GM19372 (cell line): ENCODE results near the gene ACYP2.
"Not testable (repeated sequence)": the region's sequence is repeated elsewhere in the genome, so short reads cannot be mapped to it uniquely, and the experiment has no call there.

Experiments used
- ATAC-seq: cut with Tn5 transposase; IDR thresholded peaks from one replicate; pipeline ENCODE4 v1.9.1; 2021; ENCODE audit warnings: mild to moderate bottlenecking, low read depth, moderate library complexity; ENCODE audit not compliant: unreplicated experiment

The ACYP2 gene

DNA sequence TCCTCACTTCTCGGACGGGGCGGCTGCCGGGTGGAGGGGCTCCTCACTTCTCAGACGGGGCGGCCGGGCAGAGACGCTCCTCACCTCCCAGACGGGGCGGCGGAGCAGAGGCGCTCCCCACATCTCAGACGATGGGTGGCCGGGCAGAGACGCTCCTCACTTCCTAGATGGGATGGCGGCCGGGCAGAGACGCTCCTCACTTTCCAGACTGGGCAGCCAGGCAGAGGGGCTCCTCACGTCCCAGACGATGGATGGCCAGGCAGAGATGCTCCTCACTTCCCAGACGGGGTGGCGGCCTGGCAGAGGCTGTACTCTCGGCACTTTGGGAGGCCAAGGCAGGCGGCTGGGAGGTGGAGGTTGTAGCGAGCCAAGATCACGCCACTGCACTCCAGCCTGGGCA is 19.3 kb upstream of the ACYP2 start:
- not testable (repeated sequence) for ATAC-seq

DNA sequence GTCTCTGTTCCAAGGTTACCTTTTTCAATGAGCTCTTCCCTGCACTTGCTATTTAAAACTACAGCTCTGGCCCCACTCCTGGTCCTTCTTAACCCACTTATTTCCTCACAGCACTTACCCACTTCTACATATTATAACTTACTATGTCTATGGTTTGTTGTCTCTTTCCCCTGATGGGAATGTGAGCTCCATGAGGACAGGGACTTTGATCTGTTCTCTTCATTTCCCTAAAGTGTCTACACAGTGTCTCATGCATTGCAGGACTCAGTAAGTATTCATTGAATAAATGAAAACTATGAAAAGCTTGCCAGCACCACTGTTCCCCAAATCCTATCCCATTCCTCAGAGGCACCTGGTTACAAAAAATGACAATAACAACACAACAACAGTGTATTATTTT is 18.3 kb upstream of the ACYP2 start:
- no peak for ATAC-seq

DNA sequence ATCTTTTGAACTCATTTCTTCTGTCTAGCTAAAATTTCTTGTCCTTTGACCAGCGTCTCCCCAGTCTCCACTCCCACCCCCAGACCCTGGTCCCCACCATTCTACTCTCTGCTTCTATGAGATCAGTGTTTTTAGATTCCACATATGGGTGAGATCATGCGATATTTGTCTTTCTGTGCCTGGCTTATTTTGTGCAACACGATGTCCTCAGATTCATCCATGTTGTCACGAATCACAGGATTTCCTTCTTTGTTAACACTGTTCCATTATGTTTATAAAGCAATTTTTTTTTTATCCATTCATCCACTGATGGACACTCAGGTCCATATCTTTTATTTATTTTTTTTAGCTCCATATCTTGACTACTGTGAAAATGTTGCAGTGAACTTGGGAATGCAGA is 16.0 kb upstream of the ACYP2 start:
- ATAC-seq: no peak

DNA sequence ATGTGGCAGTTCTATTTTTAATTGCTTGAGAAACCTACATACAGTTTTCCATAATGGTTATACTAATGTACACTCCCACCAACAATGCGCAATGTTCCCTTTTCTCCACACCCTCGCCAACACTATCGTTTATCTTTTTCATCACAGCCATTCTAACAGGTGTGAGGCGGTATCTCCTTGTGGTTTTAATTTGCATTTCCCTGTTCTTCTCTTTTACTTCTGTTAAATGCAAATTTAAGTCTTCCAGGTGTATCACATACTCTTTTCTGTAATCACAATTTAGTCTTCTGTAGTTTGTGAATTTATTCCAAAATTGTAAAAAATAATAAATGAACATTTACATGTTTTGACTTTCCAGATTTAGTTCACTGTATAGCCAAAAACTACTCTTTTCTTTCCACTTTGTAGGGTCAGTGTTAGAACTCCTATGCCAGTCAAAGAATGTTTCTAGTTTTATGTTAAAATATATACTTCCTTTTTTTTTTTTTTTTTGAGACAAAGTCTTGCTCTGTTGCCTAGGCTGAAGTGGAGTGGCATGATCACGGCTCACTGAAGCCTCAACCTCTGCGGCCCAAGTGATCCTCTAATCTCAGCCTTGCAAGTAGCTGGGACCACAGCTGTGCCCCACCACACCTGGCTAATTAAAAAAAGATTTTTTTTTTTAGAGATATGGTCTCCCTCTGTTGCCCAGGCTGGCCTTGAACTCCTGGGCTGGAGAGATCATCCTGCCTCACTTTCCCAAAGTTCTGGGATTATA is 15.4 kb upstream of the ACYP2 start:
- no peak for ATAC-seq

DNA sequence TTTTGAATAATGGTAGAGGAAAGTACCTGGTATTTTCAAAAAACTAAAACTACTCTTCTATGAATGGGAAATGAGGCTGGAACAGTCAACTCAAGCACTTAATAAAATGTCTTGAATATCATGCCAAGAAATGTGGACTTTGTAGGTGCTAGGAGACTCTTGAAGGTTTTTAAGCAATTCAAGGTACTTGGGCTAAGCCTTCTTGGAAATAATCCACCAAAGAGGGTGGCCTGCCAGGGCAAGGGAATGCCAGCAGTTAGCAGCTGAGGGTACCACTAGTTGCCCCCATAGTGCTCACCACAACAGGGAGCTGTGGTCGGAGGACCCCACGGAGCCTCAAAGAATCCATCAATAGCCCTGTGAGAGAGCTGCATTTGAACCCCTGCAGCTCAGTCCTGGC is 14.6 kb upstream of the ACYP2 start:
- ATAC-seq: no peak

DNA sequence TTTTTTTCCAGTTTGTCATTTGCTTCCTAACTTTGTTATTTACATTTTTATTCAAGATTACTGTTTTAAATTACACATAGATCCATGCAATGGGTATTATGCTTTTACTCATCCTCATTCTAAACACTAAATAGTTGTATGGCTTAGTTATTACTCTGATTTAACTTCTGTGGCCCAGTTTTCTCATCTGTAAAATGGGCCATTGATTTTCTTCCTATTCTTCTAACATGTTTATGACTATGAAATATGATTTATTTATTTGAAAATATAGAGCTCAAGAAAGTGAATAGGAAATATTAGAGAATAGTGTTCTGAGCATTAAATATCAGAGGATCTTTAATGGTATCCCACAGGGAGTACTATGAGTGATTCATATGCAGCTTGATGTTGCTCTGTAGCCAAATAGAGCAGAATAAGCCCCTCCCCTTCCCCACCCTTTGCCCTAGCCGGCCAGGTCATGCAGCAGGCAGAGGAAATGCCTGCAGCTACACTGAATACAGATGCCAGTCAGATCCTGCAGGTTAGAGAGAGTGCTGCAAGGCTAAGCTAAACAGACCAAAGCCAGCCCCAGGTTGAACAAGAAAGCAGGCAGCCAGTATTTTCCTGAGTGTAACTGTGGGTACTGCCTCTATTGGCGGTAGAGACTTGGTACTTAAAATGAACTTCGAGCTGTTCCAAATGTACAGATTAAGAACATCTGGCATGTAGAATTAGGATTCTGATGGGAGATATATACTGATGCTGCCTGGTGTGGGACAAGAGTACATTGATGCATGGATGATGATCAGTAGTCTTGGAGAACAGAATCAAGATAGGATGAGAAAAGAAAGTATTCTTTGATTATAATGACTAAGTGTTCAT is 11.7 kb upstream of the ACYP2 start:
- no peak for ATAC-seq

DNA sequence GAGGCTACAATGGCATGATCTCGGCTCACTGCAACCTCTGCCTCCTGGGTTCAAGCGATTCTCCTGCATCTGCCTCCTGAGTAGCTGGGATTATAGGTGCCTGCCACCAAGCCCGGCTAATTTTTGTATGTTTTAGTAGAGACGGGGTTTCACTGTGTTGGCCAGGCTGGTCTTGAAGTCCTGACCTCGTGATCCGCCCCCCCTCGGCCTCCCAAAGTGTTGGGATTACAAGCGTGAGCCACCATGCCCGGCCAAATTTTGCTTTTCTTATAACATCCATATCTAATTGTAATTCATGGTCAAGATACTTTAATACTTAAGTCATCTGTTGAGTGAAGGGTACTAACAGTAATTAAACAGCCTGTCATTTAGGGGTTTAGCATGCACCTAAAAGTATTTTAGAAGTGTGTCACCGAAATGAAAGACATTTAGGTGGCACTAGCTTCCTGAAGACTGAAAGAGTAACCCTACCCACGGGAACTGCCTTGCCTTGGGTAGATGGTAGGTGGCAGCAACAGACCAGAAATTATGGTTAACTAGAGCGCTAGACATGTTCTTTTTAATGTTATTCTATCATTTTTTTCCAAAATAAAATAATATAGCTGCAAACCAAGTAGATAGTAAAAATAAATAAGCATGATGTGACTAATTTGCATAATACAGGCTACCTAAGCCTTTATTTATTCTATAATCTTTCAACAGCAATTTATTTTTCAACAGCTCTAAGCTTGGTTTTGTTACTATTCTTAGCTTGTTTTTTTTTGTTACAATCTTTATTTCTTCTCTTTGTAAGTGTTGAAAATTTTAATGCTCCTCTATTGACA is 8.6 kb upstream of the ACYP2 start:
- peak; percentile 60 for ATAC-seq

DNA sequence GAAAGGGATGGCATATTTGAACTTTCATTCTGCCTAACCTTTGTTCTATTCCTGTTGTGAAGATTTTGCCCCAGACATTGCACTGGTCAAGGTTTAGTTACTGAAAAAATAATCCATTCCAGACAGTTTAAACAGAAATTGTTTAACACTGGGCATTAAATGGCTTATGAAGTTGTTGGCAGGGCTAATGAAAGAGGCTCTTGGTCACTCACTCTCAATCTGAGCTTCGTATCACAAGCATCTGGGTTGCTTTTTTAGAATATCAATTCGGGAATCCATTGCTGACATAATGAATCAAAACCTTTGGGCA is 8.0 kb upstream of the ACYP2 start:
- ATAC-seq: no peak

DNA sequence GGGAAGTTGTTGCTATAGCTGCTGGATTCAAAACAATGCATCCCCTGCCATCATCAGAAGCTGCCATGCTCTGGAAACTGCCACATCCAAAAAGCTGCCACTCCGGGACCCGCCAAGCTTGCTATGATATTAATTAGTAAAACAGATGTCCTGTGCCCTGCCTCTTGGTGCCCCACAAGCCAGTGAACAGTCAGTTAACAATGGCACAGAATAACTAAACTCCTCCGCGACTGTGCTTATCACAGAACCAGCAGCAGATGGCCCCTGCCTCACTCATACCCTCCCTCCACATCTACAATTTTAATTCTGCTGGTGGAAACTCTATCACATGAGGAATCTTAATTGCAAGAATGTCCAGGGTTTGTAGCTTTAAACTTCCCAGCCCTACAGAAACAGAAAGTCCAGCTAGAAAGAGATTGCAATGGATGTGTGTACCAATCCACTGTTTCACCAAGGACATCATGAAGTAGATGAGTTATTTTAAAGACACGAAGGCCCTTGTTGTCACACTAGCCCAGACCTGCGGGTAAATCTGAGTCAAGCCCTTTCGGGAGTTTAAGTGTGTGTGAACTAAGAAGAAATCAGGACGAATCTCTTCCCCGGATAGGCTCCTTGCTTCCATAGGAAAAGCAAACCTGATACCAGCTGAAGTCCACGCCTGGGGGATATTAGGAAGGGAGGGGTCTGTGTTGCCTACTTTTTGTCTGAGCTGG is 7.4 kb upstream of the ACYP2 start:
- ATAC-seq: no peak

DNA sequence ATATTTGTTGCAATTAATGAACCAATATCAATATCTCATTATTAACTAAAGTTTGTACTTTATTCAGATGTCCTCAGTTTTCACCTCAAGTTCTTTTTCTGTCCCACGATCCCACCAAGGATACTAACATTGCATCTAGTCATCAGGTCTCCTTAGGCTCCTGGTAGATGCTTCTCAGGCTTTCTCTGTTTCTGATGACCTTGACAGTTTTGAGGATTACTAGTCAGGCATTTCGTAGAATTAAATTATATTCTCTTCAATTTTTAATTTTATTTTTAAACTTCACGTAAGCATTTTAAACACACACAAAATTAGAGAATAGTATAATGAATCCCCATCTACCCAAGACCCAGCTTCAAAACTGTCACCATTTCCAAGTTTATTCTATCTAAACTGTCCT is 5.6 kb upstream of the ACYP2 start:
- ATAC-seq: no peak

DNA sequence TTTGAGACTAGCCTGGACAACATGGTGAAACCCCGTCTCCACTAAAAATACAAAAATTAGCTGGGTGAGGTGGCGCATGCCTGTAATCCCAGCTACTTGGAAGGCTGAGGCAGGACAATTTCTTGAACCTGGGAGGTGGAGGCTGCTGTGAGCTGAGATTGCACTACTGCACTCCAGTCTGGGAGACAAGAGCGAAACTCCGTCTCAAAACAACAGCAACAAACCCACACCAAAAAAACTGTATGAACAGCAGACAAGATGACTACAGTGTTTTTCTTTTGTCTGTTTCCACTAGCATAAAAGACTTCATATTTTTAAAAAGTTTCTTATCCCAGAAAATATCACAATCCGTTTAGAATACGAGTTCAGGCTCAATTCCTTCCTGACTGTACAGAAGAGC is 936 bp upstream of the ACYP2 start:
- ATAC-seq: not testable (repeated sequence)

DNA sequence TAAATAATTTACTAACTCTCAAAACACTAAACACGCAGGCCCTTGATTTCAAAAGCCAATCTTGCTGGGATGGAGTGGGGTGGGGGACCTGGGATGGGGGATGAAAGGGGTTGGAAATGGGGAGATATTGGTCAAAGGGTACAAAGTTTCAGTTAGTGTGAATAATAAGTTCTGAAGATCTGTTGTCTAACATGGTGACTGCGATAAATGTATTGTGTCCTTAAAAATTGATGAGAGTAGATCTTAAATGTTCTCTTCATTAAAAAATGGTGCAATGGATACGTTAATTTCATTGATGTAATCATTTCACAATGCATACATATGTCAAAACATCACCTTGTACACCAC is 505 bp upstream of the ACYP2 start:
- ATAC-seq: no peak

DNA sequence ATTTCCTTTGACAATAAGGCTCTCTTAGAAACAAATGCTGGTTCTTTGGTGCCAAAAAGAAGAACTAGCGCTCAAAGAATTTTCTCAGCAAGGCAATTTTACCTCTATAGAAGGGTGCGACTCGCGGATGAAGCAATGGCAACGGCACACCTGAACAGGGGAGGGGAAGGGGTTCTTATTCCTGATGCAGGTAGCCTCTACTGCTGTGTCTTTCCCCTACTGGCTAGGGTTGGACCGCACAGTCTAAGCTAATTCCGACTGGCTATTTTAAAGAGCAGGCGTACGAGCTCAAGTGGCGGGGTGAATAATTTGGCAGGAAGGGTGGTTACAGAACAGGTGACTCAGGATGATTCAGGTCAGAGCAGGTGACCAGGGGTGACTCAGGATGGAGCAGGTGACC is 1.2 kb downstream of the ACYP2 start:
- ATAC-seq: not testable (repeated sequence)

DNA sequence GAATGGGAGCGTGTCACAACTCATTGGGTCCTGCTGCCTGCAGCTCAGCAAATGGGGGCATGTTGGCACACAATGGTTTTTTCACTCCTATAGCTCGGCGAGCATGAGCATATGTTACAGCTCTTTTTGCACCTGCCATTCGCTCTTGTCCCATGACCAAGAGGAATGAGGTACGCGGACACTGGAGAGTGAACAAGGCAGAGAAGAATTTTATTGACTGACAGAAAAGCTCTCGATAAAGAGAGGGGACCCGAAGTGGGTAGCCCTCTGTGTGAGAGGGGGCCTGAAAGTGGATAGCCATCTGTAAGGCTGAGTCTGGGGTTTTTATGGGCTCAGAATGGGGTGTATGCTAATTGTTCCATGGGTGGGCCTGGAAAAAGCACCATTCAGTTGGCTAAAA is 5.5 kb downstream of the ACYP2 start:
- ATAC-seq: no peak

DNA sequence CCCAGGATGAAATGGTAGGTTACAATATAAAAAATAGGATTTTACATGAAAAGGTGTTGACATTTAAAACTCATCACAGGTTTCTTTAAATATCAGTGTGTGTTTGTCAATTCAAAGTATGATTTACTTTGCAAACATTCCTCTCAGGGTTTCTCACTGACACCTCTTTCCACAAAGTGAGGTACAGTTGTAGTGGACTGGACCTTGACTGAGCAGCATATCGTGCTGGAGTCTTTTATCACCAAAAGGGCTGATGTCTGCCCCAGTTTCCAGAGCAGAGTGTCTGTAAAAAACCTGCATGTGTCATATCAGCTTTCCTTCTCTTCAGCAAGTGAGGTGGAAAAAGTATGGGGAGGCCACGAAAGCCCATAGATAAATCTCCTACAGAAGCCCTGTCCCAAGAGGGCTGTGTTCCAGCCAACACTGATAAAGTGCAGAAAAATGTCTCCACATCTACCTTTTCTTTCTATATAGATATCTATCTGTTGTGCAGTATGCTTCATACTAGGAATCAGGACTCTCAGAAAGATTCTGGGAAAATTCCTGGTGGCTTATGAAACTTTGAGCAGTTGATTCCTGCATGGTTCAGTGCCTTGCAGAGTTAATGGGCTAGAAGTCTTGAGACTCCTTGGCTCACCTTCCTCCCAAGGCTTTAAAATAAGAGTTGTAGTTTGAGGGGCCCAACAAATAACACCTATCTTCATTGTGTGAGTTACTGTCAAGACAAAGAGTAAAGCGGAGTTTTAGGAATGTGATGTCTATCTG is 6.9 kb downstream of the ACYP2 start:
- ATAC-seq: no peak

DNA sequence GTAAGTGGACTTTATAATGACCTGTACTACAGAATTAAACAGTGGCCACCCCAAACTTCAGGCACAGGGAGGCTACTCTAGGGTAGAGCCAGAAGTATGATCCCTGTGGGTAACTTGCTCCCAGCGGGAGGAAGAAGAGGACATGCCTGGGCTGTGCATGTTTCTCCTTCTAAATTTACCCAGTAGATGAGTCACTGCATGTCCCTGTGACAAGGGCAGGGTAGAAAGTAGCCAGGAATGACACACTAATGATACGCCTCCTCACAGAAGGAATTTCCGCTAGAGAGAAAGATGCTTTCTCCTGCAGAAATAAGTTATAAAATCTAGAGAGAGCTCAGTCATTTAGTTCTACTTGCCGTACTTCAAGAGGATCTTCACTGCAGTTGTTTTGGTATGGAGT is 7.5 kb downstream of the ACYP2 start:
- ATAC-seq: no peak

DNA sequence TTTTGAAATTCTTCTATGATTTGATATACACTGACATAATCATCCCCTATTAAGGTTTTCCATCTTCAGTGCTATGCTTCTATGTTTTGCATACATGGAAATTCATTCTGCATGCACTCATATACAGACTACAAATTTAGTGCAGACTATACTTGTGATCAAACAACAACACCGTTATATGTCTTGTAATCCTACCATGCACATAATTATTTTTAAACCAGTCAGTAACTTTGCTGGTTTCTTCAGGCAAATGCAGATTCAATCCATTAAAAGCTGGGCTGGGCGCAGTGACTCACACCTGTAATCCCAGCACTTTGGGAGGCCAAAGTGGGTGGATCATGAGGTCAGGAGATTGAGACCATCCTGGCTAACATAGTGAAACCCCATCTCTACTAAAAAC is 11.8 kb downstream of the ACYP2 start:
- ATAC-seq: not testable (repeated sequence)

DNA sequence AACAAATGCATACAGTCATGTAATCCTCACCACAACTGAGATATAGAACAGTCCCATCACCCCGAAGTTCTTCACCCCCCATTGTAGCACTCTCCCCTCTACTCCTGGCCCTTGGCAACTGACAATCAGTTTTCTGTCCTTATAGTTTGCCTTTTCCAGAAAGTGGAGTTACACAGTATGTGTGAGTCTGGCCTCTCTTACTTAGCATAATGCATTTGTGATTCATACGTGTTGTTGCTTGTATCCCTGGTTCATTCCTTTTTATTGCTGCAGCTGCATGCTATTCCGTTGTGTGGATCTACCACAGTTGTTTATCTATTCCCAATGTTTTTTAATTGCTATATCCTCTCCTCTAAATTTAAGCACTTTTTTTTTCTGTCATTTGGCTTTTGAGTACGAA is 17.6 kb downstream of the ACYP2 start:
- ATAC-seq: no peak

DNA sequence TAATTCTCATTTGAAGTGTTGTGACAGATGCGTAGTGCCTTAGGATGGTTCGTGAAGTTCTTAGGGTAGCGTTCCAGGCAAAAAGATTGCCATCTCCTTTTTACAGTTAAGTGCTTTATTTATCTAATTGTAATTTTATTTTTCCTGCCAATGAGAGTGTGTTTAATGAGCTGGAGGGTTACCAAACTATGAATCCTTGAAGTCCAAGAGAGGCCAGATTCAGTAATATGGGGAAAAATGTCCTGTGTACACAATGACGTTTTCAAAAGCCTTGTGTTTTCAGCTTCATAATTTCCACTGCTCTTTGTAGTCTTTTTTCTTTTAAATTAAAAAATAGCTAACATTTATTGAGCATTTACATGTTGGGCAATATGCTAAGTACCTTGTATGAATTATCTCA is 23.8 kb downstream of the ACYP2 start:
- ATAC-seq: no peak

DNA sequence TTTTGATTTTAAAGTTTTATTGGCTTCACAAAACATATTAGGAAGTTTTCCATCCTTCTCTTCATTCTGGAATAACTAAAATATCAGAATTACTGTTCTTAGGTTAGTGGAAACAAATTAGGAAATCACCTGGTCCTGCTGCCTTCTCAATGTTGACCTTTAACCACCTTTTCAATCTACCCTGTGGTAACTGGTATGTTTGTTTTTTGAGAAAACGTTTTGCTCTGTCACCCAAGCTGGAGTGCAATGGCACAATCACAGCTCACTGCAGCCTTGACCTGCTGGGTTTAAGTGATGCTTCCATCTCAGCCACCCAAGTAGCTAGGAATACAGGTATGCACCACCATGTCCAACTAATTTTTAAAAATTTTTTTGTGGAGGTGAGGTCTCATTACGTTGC is 28.4 kb downstream of the ACYP2 start:
- no peak for ATAC-seq
